ENCODE data around the gene RUBCNL. TPM values are rescaled to one million over a fixed set of nuclear protein-coding genes. Genes with fewer than 3 reads are reported as not detected.

Gene RUBCNL
- total RNA-seq, 3 donors from 2014 or later (not counting 1 experiment from before 2014, with no cell fraction given): 1.6 to 2.3 (median 2.1) TPM

- ATAC-seq (peak; percentile 89 to 97 (median 95)), DNase-seq (peak; percentile 15 to 22)
- Histone ChIP-seq H3K4me1 (ENCODE audit: control insufficient read depth, insufficient read depth, low read length) (peaks cover 12% of the 10 kb centered on the region), H3K4me3 (ENCODE audit: low read length) (no peak overlapping the region), H3K9me3 (ENCODE audit: control insufficient read depth, insufficient read depth, low read length) (no peaks in the 10 kb centered on the region), H3K36me3 (ENCODE audit: control insufficient read depth, insufficient read depth, low read length) (no peaks in the 10 kb centered on the region), H3K27me3 (ENCODE audit: control insufficient read depth, insufficient read depth, low read length) (no peaks in the 10 kb centered on the region), H3K27ac (ENCODE audit: low read length) (peak overlapping the region; percentile 17)
- intact Hi-C loops (cut with micrococcal nuclease): no loop called here
- Mint-ChIP-seq H3K4me3 (peak overlapping the region; percentile 2), H3K36me3 (no peaks in the 10 kb centered on the region), H3K9me3 (no peaks in the 10 kb centered on the region), H3K27me3 (ENCODE audit: low read depth in 2 of 2) (peaks cover 0 to 3% of the 10 kb centered on the region in 2 donors), H3K4me1 (peaks cover 17 to 19% of the 10 kb centered on the region in 2 donors), H3K27ac (peak overlapping the region; percentile 44 to 75)
- no peak for TF ChIP-seq CTCF (IDR thresholded peaks at IDR 0.05)
- 65% methylated on average over 5 of the region's 8 CpGs for WGBS (ENCODE audit: insufficient coverage)
These were observed 17.0 kb upstream of the RUBCNL start for GRCh38 chr13:46403851-46404732.

- H3K4me3 Mint-ChIP-seq: no peak overlapping the region
- WGBS (ENCODE audit: insufficient coverage): 84% methylated on average over 2 of the region's 2 CpGs
- ATAC-seq: no peak
- Histone ChIP-seq H3K9me3 (ENCODE audit: control insufficient read depth, insufficient read depth, low read length) (no peaks in the 10 kb centered on the region), H3K36me3 (ENCODE audit: control insufficient read depth, insufficient read depth, low read length) (no peaks in the 10 kb centered on the region), H3K4me1 (ENCODE audit: control insufficient read depth, insufficient read depth, low read length) (peaks cover 12% of the 10 kb centered on the region), H3K27ac (ENCODE audit: low read length) (no peak overlapping the region), H3K27me3 (ENCODE audit: control insufficient read depth, insufficient read depth, low read length) (no peaks in the 10 kb centered on the region), H3K4me3 (ENCODE audit: low read length) (no peak overlapping the region)
- no peaks in the 10 kb centered on the region for H3K9me3 Mint-ChIP-seq
- no peaks in the 10 kb centered on the region for H3K36me3 Mint-ChIP-seq
- TF ChIP-seq CTCF (IDR thresholded peaks at IDR 0.05): no peak
- H3K27me3 Mint-ChIP-seq (ENCODE audit: low read depth in 2 of 2): peaks cover 0 to 3% of the 10 kb centered on the region in 2 donors
- H3K4me1 Mint-ChIP-seq: peaks cover 17 to 19% of the 10 kb centered on the region in 2 donors
- DNase-seq: no peak
- intact Hi-C loops (cut with micrococcal nuclease): no loop called here
- peak overlapping the region in 1 of 2 donors; percentile 13 for H3K27ac Mint-ChIP-seq
These were observed 15.1 kb upstream of the RUBCNL start for GRCh38 chr13:46402178-46402577.

GRCh38 chr13:46401432-46401831 is 14.4 kb upstream of the RUBCNL start:
- Mint-ChIP-seq H3K36me3 (no peaks in the 10 kb centered on the region), H3K27me3 (ENCODE audit: low read depth in 2 of 2) (peaks cover 0 to 3% of the 10 kb centered on the region in 2 donors), H3K4me3 (no peak overlapping the region), H3K4me1 (peaks cover 17 to 19% of the 10 kb centered on the region in 2 donors), H3K9me3 (no peaks in the 10 kb centered on the region), H3K27ac (no peak overlapping the region)
- no peak for TF ChIP-seq CTCF (IDR thresholded peaks at IDR 0.05)
- H3K9me3 ChIP-seq (ENCODE audit: control insufficient read depth, insufficient read depth, low read length): no peaks in the 10 kb centered on the region
- WGBS (ENCODE audit: insufficient coverage): 5% methylated on average over 1 of the region's 1 CpG
- H3K4me1 ChIP-seq (ENCODE audit: control insufficient read depth, insufficient read depth, low read length): peaks cover 12% of the 10 kb centered on the region
- H3K27me3 ChIP-seq (ENCODE audit: control insufficient read depth, insufficient read depth, low read length): no peaks in the 10 kb centered on the region
- intact Hi-C loops (cut with micrococcal nuclease): no loop called here
- H3K27ac ChIP-seq (ENCODE audit: low read length): no peak overlapping the region
- no peak for DNase-seq
- no peak for ATAC-seq
- no peaks in the 10 kb centered on the region for H3K36me3 ChIP-seq (ENCODE audit: control insufficient read depth, insufficient read depth, low read length)
- H3K4me3 ChIP-seq (ENCODE audit: low read length): no peak overlapping the region

Data from natural killer cell (primary cell).